Glomerular visceral epithelial cell (primary cell): Measurements from ENCODE around the gene WNK4.
A peak's percentile ranks its signal among the peaks of the same experiment; 100 is the strongest.
"Not testable (repeated sequence)": the region's sequence is repeated elsewhere in the genome, so short reads cannot be mapped to it uniquely, and the experiment has no call there.

Experiments used
- DNase-seq: peaks from one replicate; pipeline ENCODE4 v3.0.0-alpha.2; 2016; ENCODE audit errors: extremely low spot score

WNK4 gene

GRCh38 chr17:42779936-42780850 lies at the start of gene WNK4:
WNK4 (plus strand) TSS chr17:42780610; CDS start chr17:42780699, 89 bp downstream.
- DNase-seq: no peak

DNA sequence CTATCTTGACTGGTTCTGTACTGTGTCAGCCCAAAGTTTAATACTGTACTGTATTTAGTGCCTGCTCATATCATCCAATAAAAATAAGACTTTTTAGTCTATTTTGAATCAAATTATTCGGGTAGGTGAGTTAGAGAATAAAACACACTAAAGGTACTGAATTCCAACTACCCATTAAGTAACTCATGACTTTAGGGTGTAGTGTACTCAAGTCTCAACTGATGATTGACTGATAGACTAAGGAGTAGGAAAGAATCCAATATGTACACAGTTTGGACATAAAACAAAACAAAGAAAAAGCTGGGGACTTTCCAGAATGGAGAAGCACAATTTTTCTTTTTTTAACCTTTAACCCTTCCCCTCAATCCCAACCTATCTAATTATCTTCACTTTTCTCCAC lies 39.7 kb upstream of the WNK4 start:
- DNase-seq: no peak

GRCh38 chr17:42742916-42743315 lies 37.5 kb upstream of the WNK4 start:
- DNase-seq: not testable (repeated sequence)

- no peak for DNase-seq
These were observed 36.7 kb upstream of the WNK4 start for GRCh38 chr17:42743595-42744282.

DNA sequence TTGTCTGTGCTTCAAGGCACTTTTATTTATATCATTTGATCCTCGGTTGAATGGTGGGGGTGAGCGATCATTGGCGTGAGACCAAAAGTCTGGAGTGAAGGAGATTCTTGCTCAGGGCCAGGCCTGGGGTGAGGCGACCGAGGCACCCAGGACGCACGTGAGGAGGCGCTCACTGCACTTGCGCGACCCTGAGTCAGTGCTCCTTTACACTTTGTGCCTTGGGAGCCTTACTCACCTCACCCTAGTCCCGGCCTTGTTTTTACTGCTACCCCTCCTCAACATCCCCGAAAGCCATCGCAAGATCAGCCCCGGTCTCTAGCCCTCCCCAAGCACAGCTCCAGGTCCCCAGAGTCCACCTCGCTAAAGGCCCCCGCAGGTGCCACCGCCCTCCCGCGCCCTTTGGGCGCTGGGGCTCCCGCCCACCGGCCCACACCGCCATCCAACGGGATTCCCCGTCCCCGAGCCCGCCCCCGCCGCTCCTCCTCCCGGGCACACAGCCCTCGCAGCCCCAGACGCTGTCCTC lies 36.1 kb upstream of the WNK4 start:
- peak; percentile 79 for DNase-seq

GRCh38 chr17:42744806-42745617 lies 35.4 kb upstream of the WNK4 start, which contains the start of gene EZH1:
EZH1 (minus strand) TSS chr17:42745040; CDS start chr17:42728941, 16,099 bp downstream.
- peak; percentile 94 for DNase-seq

- no peak for DNase-seq
These were observed 32.1 kb upstream of the WNK4 start for GRCh38 chr17:42748202-42748907.

- DNase-seq: no peak
These were observed 31.3 kb upstream of the WNK4 start for GRCh38 chr17:42748908-42749798.

GRCh38 chr17:42750739-42751344 lies 29.6 kb upstream of the WNK4 start:
- no peak for DNase-seq

DNA sequence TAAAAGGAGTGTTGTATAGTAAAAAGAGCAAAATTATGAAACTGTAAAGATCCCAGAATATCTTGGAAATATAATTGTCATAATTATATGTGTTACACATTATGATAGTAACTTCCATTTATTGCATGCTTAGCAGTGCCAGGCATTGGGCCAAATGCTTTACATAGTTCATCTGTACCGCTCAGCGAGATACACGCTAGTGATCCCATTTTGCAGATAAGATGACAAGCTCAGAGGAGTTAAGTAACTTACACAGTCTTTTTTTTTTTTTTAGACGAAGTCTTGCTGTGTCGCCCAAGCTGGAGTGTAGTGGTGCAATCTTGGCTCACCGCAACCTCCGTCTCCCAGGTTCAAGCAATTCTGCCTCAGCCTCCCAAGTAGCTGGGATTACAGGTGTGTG lies 28.8 kb upstream of the WNK4 start:
- DNase-seq: no peak

- peak; percentile 74 for DNase-seq
These were observed 25.6 kb upstream of the WNK4 start for GRCh38 chr17:42754782-42755181.

GRCh38 chr17:42759982-42760651 lies 20.3 kb upstream of the WNK4 start:
- no peak for DNase-seq

- no peak for DNase-seq
These were observed 19.5 kb upstream of the WNK4 start, which contains the start of gene RAMP2 for GRCh38 chr17:42760652-42761581. RAMP2 (plus strand) TSS chr17:42761227; CDS start chr17:42761262, 35 bp downstream.

DNA sequence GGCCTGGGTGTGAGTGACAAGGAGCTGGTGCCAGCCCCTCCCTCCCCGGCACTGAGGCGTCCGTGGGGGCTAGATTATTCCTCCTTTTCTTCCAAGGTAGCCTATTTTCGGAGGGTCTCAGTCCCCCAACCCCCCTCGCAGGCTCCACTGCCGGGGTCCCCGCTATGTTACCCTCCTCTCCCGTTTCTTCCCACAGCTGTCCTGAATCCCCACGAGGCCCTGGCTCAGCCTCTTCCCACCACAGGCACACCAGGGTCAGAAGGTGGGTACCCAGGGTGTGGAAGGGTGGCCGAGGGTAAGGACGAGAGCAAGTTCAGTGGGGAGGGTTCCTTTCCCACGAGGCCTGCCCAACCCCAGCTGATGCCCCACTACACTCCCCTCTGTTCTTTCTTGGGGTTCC lies 18.8 kb upstream of the WNK4 start:
- no peak for DNase-seq

GRCh38 chr17:42766124-42766523 lies 14.3 kb upstream of the WNK4 start:
- DNase-seq: no peak

- no peak for DNase-seq
These were observed 12.9 kb upstream of the WNK4 start for GRCh38 chr17:42767512-42767911.

GRCh38 chr17:42768006-42768405 lies 12.4 kb upstream of the WNK4 start:
- not testable (repeated sequence) for DNase-seq

DNA sequence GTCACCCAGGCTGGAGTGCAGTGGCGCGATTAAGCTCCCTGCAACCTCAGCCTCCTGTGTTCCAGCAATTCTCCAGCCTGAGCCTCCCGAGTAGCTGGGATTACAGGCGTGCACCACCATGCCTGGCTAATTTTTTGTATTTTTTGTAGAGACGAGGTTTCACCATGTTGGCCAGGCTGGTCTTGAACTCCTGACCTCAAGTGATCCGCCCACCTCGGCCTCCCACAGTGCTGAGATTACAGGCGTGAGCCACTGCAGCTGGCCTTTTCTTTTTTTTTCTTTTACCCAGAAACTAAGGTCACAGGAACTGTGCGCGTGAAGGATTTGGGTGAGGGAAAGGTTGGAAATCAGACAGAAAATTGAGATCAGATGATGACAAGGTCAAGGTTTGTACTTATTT lies 10.4 kb upstream of the WNK4 start:
- not testable (repeated sequence) for DNase-seq
